K562 (cell line): ENCODE data around the gene ETFBKMT. TPM values are rescaled to one million over a fixed set of nuclear protein-coding genes. Genes with fewer than 3 reads are reported as not detected.

Experiments used
- ARID4B ChIP-seq: sonication (generic); formaldehyde crosslinking; IDR thresholded peaks from 2 replicates; pipeline ENCODE4 v1.8.0; 2022; ENCODE audit warnings: mild to moderate bottlenecking, missing genetic modification reagents
- BDP1 ChIP-seq: IDR thresholded peaks from 3 replicates; pipeline ENCODE4 v1.6.1; 2011; ENCODE audit not compliant: insufficient read length, insufficient read depth
- MLLT1 ChIP-seq, 2 experiments: fragments of 450-650 bp; IDR thresholded peaks; 2 replicates each; pipeline ENCODE4 v1.6.1; 2016
- MYNN ChIP-seq, 2 experiments: sonication (generic); formaldehyde crosslinking in 1 of 2; IDR thresholded peaks; 2 replicates each; pipeline versions ENCODE4 v1.5.0 to v1.6.1; 2016 to 2020; ENCODE audit warnings: antibody characterized with exemption in 1 of 2, missing genetic modification reagents in 1 of 2
- TCF3 ChIP-seq: sonication (generic); formaldehyde crosslinking; IDR thresholded peaks from 2 replicates; pipeline ENCODE4 v1.4.0; 2020; ENCODE audit warnings: mild to moderate bottlenecking, missing genetic modification reagents
- TEAD2 ChIP-seq: fragments of 450-650 bp; IDR thresholded peaks from 2 replicates; pipeline ENCODE4 v1.6.1; 2016; ENCODE audit warnings: missing genetic modification characterization, control low read depth, missing compliant biosample characterization
- ZMIZ1 ChIP-seq, 2 experiments: fragments of 150-350 bp in 1 of 2; IDR thresholded peaks; 2 replicates each; pipeline ENCODE4 v1.6.1; 2012 to 2016; ENCODE audit warnings: low read depth in 2 of 2, low read length in 2 of 2, mild to moderate bottlenecking in 1 of 2, moderate library complexity in 1 of 2
- ZNF146 ChIP-seq: IDR thresholded peaks from one replicate; pipeline ENCODE4 v1.6.1; 2018; ENCODE audit warnings: missing compliant biosample characterization; ENCODE audit not compliant: unreplicated experiment
- ZNF79 ChIP-seq: fragments of 250-450 bp; sonication (Bioruptor Pico); IDR thresholded peaks from 2 replicates; pipeline ENCODE4 v1.4.0; 2020; ENCODE audit warnings: low read depth, mild to moderate bottlenecking, moderate library complexity
- polyA plus RNA-seq, 8 experiments: library from polyadenylated mRNA; depleted of rRNA in 4 of 8; stranded (reverse) in 5 of 8; unstranded in 3 of 8; fragments of >200 nt; fragmentation: Nextera tagmentation in 2 of 8; fragmentation: Illumina TruSeq in 1 of 8; extraction: Ambion mirVana in 2 of 8; extraction: Trizol in 1 of 8; gene quantifications; 2 replicates each; pipeline versions ENCODE4 v1.2.1 to v1.2.3, GENCODE V29; 2011 to 2014; ENCODE audit warnings: inconsistent platforms in 1 of 8, missing spikeins in 1 of 8
- total RNA-seq, 7 experiments: library from RNA; depleted of rRNA in 6 of 7; stranded (reverse); fragments of >200 nt in 6 of 7; fragmentation: Illumina TruSeq in 2 of 7; extraction: Trizol in 2 of 7; gene quantifications; 2 replicates each; pipeline versions ENCODE4 v1.2.1 to v1.2.3, GENCODE V29; 2011 to 2021; ENCODE audit warnings: low replicate concordance in 1 of 7
- TF ChIP-seq, protein P1 (sequence below), 2 experiments: IDR thresholded peaks in 1 of 2; conservative IDR thresholded peaks in 1 of 2; 2 replicates each; pipeline ENCODE4 v1.6.1; 2016; ENCODE audit warnings: low read depth in 2 of 2, mild to moderate bottlenecking in 1 of 2, missing compliant biosample characterization in 1 of 2, missing genetic modification characterization in 1 of 2, moderate library complexity in 1 of 2
- TF ChIP-seq, protein P2 (sequence below): sonication (generic); formaldehyde crosslinking; IDR thresholded peaks from 2 replicates; pipeline ENCODE4 v1.8.1; 2022; ENCODE audit warnings: missing genetic modification reagents

ETFBKMT gene
- total and polyA plus RNA-seq, 9 of the 15 experiments (the other 6 are each of a cell fraction or from before 2014, with no cell fraction given), result 0.18 to 1.7 (median 0.96) TPM

DNA sequence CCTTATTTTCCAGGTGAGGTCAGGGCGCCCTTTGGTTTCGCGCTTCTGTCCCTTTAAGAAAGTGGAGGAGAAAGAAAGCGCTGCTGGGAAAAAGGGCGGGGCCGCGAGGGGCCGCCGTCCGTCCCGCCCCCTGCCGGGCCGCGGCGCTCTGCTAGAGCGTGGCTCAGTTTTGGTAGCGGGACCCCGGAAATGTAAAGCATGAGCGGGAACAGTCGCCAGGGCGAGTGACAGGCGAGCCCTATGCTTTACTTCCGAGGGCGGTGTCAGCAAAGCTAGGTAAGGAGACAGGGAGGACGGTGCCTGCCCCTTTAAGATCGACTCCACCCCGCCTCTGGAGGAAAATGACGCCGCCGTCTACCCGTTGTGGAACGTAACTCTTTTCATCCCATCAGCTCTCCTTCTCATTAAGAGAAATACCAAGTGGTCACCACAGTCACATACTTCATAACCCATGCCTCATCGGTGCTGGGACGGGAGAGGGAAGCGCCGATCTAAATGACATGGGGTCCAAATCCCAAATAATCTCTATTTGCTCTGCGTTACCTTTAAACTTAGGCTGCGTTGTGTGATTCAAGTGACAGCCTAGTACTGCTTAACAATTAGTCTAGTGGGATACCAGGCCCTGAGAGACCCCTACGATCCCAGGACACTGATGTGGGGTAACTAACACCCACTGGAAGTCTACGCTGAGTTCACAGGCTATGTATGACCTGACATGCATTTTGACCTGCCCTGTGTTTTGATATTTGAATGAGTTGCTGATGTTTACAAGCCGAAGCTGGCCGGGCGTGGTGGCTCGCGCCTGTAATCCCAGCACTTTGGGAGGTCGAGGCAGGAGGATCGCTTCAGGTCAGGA, at the start of gene ETFBKMT (continued):
- TF ChIP-seq ARID4B (CRISPR knock-in tag) (peak; percentile 78; the same call in 1 of the 2 replicates), MLLT1 (IDR thresholded peaks at IDR 0.05) (no peak), TCF3 (CRISPR knock-in tag) (peak; percentile 43), TEAD2 (tag) (no peak), ZNF79 (CRISPR knock-in tag) (no peak), ZMIZ1 (IDR thresholded peaks at IDR 0.05; ENCODE audit: low read depth in 2 of 2, low read length in 2 of 2) (no peak), BDP1 (no peak), MYNN (IDR thresholded peaks at IDR 0.05) (no peak), MYNN (CRISPR knock-in tag; IDR thresholded peaks at IDR 0.05) (no peak), ZNF146 (no peak)
- TF ChIP-seq, protein P1, sequence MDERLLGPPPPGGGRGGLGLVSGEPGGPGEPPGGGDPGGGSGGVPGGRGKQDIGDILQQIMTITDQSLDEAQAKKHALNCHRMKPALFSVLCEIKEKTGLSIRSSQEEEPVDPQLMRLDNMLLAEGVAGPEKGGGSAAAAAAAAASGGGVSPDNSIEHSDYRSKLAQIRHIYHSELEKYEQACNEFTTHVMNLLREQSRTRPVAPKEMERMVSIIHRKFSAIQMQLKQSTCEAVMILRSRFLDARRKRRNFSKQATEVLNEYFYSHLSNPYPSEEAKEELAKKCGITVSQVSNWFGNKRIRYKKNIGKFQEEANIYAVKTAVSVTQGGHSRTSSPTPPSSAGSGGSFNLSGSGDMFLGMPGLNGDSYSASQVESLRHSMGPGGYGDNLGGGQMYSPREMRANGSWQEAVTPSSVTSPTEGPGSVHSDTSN (CRISPR knock-in tag; IDR thresholded peaks at IDR 0.05; ENCODE audit: low read depth), result peak; percentile 55; the same call in 1 of the 2 replicates
- TF ChIP-seq, protein P1 (tag; conservative IDR thresholded peaks at IDR 0.05; ENCODE audit: low read depth), result peak; percentile 58
- TF ChIP-seq, protein P2, sequence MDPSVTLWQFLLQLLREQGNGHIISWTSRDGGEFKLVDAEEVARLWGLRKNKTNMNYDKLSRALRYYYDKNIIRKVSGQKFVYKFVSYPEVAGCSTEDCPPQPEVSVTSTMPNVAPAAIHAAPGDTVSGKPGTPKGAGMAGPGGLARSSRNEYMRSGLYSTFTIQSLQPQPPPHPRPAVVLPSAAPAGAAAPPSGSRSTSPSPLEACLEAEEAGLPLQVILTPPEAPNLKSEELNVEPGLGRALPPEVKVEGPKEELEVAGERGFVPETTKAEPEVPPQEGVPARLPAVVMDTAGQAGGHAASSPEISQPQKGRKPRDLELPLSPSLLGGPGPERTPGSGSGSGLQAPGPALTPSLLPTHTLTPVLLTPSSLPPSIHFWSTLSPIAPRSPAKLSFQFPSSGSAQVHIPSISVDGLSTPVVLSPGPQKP, result no peak
